Fibroblast of skin of left biceps (primary cell): ENCODE data around the gene COBLL1.
"Not testable (repeated sequence)": the region's sequence is repeated elsewhere in the genome, so short reads cannot be mapped to it uniquely, and the experiment has no call there.

Experiments used
- DNase-seq, 2 experiments: peaks; one replicate each; pipeline ENCODE4 v3.0.0-alpha.2; 2013; ENCODE audit warnings: low read depth in 2 of 2

The COBLL1 gene

DNA sequence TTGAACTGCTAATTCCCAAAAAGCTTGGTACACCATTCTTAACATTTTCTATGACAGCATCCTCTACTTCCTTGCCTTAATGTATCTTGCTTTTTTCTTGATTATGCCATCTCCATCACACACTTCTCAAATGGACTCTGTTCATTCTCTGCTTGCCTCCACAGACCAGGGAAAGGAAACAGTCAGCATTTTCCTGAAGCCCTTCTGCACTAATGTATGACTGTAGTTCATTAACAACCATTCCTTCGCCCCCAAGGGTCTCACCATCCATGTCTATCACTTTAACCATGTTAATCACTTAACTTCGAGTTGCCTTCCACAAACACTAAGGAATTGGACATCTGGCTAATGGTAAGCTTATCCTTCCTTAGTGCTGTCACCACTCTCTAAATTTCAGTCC is 54.8 kb downstream of the COBLL1 start:
- DNase-seq: no peak

DNA sequence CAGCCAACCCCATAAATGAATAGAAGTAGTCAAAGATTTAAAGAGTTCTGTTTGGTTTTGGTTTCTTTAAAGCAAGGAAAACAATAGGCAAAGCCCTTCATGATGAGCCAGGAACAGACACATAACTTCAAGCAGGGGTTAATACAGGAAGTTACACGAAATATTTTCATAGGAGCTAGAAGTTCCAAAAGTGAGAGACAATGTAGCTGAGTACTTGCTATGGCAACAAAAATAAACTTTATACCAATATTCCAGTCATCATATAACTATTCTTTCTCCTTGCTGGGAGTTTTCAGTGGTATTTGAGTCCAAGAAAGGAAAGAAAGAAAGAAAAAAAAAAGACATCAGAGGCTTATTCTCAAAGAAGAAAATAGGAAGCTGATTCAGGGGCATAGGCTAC is 56.2 kb downstream of the COBLL1 start:
- no peak for DNase-seq

DNA sequence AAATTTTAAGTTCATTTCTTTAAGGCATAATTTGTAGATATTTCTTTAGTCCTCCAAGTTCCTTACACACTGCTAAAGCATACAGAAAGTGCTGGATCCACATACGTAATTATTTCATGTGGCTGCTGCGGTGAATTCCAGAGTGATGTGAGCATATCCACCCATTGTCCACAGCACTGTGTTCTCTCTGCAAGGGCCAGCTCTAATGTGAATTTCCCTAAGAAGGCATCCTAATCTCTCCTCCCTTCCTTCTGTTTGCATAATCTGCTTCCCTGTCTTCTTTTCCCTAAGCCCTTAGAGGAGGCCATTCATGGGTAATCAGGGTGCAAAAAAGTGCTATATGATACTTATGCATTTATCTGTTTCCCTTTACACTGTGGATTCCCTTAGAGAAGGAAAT is 57.2 kb downstream of the COBLL1 start:
- DNase-seq: no peak

GRCh38 chr2:164782323-164782722 is 59.3 kb downstream of the COBLL1 start:
- DNase-seq: no peak

DNA sequence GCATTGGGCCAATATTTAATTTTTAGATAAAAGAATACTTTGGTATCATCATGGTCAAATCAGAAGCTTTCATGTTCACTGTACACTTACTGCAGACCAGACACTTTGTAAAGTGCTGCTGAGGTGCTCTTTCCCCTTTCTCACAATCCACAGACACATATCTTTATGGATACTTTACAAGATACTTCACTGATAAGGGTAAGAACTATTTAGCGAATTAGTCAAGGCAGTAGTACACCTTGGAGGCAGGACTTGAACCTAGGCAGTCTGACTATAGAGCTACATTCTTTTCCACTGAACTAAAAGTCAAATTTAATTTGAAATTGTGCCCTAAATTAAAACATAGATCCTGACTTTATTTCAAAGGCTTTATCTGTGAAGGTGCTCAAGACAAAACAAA is 60.2 kb downstream of the COBLL1 start:
- no peak for DNase-seq

DNA sequence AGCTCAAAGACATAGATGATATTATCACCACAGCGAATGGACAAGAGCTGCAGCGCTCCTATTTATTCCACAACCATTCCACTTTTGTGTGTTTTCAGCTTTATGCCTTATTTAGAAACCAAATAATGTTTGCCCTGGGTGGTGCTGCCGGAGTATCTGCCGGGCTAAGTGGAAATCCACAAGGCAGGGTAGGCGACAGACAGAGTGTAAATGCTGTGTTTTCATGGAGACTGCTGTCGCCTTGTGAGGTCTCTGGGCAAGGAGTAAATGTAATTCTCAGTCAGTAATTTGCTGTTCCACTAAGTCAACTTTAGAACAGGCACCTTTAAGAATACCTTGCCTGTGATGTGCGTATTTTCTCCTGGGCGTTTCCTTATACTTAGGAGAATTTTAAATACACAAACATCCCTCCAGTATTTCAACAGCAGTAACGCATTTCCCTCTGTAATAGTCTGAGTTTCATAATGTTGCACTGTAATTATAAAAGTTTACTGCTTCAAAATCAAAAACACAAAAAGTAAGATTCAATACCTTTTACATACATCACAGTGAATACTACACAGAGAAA is 60.9 kb downstream of the COBLL1 start:
- no peak for DNase-seq

GRCh38 chr2:164779383-164780057 is 62.1 kb downstream of the COBLL1 start:
- no peak for DNase-seq

DNA sequence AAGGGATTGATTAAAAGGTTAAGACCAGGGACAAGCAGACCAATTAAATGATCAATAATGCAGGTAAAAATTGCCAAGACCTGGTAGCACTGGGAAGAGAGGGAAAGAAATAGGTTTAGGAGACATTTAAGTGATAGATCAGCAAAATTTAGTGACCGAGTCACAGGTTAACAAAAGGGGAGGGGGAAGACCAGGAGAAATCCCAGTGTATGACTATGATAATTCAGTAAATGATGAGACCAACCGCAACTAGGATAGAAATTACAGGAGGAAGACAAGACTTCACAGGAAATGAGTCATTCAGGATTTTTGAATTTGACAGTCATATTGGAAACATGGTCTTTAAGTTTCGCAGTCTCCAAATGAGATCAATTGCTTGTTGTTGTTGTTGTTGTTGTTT is 62.9 kb downstream of the COBLL1 start:
- DNase-seq: no peak

DNA sequence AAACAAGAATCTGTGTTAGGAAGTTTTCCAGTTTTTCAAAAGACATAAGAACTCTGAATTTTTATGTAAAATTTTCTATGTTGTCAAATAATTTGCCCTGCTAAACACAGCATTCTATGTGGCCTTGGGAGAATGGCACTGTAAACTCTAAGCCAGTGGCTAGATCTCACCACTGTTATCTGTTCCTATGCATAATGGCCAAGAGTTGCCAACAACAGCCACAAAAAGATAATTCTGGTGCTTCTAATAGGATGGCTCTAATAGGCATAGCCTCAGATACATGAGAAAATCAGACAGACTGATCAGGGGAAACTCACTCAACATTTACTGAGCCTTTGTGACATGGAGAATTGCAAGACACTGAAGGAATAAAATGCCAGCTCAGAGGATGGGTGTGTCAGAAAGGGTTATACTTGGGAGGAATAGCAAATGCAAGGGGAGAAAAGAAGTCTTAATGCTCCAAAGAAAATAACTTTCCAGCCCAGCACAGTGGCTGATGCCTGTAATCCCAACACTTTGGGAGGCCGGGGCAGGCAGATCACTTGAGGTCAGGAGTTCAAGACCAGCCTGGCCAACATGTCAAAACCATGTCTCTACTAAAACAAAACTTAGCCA is 63.7 kb downstream of the COBLL1 start:
- no peak for DNase-seq

DNA sequence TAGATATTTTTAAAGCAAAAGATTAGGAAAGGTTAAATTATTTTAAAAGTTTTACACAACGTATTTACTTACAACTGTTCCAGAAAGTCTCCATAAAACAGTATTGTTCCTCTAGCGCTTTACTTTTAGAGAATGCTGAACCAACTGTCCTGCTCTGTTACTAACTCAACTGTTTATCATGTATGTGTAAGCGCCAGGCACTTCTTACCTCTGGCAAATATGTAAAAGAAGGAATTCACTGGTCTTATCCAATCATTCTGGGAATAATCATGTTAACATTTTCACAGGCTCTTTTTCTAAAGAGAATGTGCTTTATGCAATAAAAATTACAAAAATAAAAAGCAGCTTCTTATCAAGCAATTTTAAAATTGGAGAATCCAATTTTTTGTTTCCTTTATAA is 68.0 kb downstream of the COBLL1 start:
- no peak for DNase-seq

DNA sequence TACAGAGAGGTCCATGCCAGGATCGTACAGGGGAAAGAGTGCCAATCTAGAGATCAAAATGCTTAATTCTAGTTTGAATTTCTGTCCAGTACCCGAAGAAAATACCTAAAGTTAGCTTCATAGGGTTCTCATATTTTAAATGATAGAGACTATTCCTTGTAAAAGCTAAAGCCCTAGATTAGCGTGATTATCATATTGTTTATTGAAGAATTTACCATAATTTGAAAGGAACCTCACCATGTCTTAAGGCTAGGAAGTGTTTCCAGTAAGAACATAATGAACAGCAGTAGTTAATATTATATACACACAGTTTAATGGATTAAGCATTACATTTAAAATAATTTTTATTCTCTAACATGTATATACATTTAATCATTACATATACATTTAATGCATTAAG is 68.5 kb downstream of the COBLL1 start:
- DNase-seq: no peak

- DNase-seq: no peak
These were observed 69.7 kb downstream of the COBLL1 start for GRCh38 chr2:164771897-164772296.

DNA sequence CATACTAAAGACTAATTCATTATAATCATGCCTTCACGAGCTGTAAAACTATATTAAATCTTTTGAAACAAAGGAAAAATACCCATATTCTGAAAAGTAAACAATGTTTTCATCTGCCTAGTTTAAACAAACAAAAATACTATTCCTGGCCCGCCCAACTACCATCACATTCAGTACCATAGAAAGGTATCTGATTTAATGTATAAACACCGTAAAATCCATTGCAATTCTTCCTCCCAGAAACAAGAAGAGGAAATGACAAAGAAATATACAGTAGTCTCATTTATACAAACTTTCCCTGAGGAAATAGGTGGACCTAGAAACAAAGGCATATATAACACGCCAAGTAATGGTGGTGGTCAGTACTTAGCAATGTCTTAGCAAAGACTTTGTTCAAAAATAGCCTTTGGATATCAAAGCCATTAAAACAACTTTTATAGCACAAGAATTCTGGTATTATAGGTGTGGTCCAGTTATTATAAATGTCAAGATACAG is 71.2 kb downstream of the COBLL1 start:
- DNase-seq: no peak

DNA sequence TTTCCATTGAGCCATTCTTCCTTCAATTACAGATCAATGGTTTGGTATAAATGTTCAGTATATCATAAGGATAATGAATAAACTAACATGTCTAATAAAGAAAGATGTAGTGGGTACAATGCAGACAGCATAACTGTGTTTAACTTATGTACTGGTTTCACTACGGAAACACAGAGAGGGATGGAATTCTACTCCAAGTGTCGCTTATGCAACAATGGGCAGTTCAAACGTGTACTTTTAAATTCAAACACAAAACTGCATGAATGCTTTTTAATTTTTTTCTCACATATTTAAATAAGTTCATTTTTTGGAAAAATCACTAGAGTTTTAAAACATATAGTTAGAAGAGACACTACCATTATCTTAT is 74.7 kb downstream of the COBLL1 start:
- DNase-seq: no peak

DNA sequence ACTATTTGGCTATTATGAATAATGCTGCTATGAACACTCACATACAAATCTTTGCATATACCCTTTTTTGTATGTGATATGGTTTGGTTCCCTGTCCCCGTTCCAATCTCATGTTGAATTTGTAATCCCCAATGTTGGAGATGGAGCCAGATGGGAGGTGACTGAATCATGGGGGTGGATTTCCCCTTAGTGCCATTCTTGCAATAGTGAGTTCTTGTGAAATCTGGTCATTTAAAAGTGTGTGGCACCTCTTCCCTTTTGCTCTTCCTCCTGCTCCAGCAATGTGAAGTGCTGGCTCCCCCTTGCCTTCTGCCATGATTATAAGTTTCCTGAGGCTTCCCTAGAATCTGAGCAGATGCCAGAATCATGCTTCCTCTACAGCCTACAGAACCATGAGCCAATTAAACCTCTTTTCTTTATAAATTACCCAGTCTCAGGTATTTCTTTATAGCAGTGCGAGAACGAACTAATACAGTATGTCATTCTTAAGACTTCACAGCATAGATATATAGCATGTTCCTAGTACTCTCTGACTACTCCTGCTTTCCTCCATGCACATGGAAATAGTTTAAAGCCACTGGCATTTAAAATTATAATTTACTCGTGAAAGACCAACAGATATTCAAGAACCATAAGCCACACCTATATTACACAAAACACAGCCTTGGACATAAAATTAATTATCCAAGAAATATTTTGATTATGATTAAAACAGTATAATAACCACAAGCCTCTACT is 75.2 kb downstream of the COBLL1 start:
- no peak for DNase-seq

DNA sequence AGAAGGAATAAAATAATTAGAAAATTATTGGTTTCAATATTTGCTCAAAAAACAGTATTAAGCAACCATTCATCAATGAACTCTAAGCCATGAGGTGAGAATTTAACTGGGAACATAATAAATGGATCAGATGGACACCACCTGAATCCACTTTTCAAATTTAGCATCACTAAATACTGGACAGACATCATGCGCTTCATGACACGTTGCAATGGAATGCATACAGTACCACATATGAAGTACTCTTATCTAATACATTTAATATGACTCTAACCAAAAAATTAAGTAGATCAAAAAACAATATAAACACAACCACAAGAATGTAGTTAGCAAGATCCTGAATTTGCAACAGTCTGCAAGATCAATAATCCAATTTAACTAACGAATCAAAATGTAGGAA is 76.6 kb downstream of the COBLL1 start:
- DNase-seq: no peak

GRCh38 chr2:164764474-164764873 is 77.1 kb downstream of the COBLL1 start:
- no peak for DNase-seq

GRCh38 chr2:164763431-164763830 is 78.2 kb downstream of the COBLL1 start:
- no peak for DNase-seq

- DNase-seq: no peak
These were observed 79.7 kb downstream of the COBLL1 start for GRCh38 chr2:164761737-164762460.

GRCh38 chr2:164761201-164761600 is 80.4 kb downstream of the COBLL1 start:
- DNase-seq: not testable (repeated sequence)

DNA sequence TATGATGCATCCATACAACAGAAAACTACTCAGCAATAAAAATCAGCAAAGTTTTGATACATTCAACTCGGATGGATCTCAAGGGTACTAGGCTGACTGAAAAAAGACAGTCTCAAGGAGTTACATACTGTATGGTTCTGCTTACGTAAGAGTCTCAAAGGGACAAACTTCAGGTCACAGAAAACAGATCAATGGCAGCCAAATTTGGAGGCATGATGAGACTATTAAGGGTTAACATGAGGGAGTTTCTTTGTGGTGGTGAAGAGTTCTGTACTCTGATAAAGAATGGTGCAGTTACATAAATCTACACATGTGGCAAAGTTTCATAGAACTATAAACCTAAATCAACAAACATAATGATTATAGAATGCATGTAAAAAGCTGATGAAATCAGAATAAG is 81.4 kb downstream of the COBLL1 start:
- DNase-seq: no peak
